Posterior vena cava (tissue), 2 donors: ENCODE measurements around the gene SLC23A3. TPM values are rescaled to one million over a fixed set of nuclear protein-coding genes. Genes with fewer than 3 reads are reported as not detected.

Source experiments
- DNase-seq: peaks from one replicate; pipeline ENCODE4 v3.0.0-alpha.2; 2020; ENCODE audit warnings: low spot score
- intact Hi-C, 2 donors: fragments of 100-400 bp; cut with DNase I; formaldehyde crosslinking; loops; one replicate each; pipeline versions ENCODE4 v1.14.1 to v1.14.2; 2022 to 2023
- total RNA-seq, 2 donors: library from RNA; stranded (reverse); fragmentation: NEBNext Ultra II Directional; extraction: Animal tissue kit (Norgen Biotek cat#: 25700); gene quantifications; one replicate each; pipeline ENCODE4 v1.2.1, GENCODE V29; 2021
- donor health status: DM: yes; HTN: yes; CAD: no.
- donor health status: DM: yes; HTN: yes; CAD: no.

The SLC23A3 gene
- total RNA-seq, 2 donors from 2014 or later, result 0.71 to 2.1 TPM

GRCh38 chr2:219161097-219161496 is 8.7 kb downstream of the SLC23A3 start:
- intact Hi-C loops, result loop anchor here (5.0 to 10.0 kb wide), 2 partner anchors 136 to 224 kb away; partner anchors contain the start of gene DNPEP (in 1 of the 2)
- DNase-seq, result no peak

GRCh38 chr2:219160186-219161017 is 9.4 kb downstream of the SLC23A3 start, which contains the start of gene NHEJ1:
Gene NHEJ1 (minus strand): TSS chr2:219160815. CDS start chr2:219158362, 2,453 bp downstream.
- intact Hi-C loops, result loop anchor here (5.0 to 10.0 kb wide), 2 partner anchors 137 to 224 kb away; partner anchors contain the start of gene DNPEP (in 1 of the 2)
- DNase-seq, result peak; percentile 99

DNA sequence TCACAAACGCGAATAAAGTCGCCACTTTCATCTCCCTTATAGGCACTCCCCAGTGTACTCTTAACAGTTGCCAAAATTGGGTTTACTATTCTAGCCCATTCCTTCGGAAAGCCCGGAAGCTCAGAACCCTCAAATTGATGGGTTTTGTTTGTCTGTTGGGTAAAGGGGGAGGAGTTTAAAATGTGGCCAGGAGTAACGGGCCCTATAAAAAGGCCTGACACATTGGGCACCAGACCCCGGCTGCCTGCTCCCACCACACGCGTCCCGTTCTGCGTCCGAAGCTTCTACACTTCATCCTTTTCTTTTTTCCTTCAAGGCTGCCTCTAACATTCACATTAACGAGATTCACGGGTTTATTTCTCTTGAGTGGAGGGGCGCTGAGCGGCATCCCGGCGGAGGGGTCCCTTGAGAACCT is 10.1 kb downstream of the SLC23A3 start:
- intact Hi-C loops, result loop anchor here (5.0 to 10.0 kb wide), 2 partner anchors 138 to 225 kb away; partner anchors contain the start of gene DNPEP (in 1 of the 2)
- DNase-seq, result no peak

DNA sequence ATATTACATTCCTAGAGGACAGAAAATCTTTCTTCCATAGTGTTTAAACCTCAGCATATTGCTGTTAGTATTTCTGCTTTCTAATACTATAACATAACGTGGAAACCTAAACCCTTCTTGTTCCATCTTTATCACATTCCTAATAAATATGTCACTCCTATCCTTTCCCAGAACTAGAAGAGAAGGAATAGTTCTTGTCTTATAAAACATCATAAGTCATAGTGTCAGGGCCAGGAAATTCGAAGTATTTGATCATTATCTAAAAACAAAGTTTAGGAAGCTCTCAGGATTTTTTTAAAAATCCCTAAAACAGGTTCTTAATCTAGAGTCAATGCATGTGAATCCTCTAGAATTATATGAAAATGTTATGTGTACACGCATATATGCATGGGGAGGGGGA is 11.2 kb downstream of the SLC23A3 start:
- intact Hi-C loops, result no loop called here
- DNase-seq, result no peak

DNA sequence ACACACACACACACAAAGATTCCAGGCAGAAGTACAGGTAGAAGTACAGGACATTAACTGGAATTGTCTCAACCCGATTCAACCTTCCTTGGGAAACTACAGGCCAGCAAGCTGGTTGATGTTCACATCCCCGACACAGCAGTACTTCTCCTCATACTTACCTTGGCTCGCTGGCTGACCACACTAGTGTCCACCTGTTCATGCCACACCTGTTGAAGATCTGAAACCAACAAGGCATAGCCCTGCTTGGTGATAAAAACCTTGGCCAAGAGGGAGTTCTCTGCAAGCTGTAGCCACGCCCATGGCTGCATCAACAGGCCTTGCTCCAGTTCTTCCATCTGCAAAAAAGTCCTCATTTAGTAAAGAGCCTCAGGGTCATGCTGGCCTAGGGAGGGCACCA is 11.8 kb downstream of the SLC23A3 start:
- intact Hi-C loops, result no loop called here
- no peak for DNase-seq

- intact Hi-C loops, result no loop called here
- no peak for DNase-seq
These were observed 12.4 kb downstream of the SLC23A3 start for GRCh38 chr2:219157396-219157795.

DNA sequence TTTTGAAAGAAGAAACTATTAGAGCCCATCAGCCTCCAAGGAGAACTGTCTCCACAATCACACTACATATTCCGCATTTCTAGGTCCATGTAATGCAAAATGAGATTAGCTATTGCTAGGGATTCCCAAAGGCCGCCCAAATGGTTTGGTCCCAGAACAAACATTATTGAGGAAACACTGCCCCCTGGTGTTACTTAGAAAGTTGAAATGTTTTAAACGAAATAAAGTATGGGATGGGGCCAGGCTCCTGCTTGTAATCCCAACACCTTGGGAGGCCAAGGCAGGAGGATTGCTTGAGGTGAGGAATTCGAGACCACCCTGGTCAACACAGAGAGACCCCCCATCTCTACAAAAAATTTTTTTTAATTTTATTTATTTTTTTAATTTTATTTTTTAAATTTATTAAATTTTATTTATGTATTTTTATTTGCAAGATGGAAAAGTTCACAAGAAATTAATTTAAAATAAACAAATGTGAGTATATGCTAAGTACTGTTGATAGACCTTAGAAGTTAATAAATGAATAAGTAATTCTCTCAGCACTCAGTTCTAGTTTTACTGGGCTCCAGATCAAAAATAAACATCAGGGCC is 14.7 kb downstream of the SLC23A3 start:
- no peak for DNase-seq
- intact Hi-C loops, result no loop called here

GRCh38 chr2:219149667-219150066 is 20.2 kb downstream of the SLC23A3 start:
- intact Hi-C loops, result no loop called here
- no peak for DNase-seq

DNA sequence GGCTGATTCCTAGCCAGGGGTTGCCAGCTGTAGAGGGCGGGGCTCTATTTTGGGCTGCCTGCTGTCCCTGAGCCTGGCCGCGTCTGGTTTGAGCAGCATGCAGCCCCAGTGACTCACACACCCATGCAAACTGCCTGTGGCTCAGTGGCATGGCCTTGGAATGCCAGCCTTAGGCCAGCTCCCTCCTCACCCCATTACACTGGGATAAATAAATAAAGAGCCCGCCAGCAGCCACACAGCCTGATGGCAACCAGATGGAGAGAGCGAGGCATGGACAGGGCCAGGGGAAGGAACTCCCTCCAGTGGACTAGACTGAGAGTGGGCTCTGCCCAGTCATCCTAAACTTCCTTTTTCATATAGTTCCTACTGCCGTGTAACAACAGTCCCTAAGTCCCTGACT is 27.5 kb downstream of the SLC23A3 start:
- no peak for DNase-seq
- intact Hi-C loops, result no loop called here

DNA sequence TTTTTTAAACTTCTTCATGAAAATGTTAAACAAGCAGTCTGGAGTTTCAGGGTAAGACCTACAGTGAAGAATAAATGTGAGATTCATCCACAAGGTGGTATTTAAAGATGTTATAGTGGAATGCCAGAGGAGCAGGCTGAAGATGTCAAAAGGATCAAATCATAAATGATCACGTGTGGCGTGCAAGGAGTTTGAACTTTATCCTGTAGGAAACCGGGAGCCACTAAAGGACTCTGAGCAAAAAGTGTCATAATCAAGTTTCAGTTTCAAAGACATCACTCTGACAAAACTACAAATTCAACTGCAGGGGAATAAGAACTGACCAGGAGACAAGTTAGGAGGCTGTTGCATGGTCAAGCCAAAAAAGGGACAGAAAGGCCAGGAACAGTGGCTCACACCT is 29.1 kb downstream of the SLC23A3 start:
- intact Hi-C loops, result no loop called here
- DNase-seq, result no peak

DNA sequence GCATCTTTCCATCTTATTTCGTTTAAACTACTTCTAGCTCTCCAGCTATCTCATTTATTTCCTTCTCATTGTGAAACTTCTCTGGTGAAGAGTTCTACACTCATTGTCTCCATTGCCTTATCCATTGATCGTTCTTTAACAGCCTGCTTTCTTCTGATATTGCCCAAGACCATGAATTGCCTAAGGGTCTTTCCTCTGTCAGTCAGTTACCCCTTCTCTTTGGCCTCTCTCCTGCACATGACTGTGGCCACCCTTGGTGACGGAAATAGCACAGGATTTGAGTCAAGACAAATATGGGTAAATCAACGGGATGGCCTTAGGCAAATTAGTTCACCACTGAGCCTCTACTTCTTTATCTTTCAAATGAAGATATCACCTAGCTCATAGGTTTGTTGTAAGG is 35.9 kb downstream of the SLC23A3 start:
- intact Hi-C loops, result no loop called here
- DNase-seq, result no peak

DNA sequence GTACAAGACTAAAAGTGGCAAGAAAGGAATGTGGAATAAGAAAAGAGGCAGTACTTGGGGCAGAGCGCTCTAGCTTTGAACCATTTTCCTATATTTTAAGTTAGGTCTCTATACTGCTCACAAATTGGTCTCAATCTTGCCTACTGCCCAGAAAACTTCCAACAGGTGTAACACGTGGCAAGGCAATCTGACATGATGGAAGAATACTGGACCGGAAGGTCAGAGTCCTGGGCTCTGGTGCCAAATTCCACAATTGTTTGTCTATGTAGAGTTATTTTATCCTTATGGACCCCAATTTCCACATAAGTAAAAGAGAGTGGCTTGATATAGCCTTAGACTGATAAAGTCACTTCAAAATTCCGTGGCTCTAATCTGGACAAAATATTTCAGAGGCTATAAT is 38.1 kb downstream of the SLC23A3 start:
- DNase-seq, result no peak
- intact Hi-C loops, result no loop called here

- no peak for DNase-seq
These were observed 38.5 kb downstream of the SLC23A3 start for GRCh38 chr2:219131327-219131726.

DNA sequence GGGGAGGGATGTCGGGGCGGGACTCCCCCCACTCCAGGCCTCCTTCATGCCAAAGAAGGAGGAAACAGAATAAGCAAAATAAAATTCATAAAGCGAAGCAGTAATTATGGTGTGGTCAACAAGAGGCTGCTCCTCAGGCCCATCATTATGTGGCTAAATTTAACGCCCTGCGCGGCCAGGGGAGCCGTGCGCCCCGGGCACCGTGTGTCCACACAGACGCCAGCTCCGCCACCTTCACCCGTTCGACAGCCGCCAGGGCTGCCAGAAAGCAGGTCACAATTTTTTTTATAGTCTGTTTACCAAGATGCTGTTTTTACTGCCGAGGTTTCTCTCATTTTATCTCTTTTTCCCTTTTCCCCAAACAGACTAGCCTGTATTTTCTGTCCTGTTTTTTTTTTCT is 40.2 kb downstream of the SLC23A3 start:
- no peak for DNase-seq
- intact Hi-C loops, result no loop called here

More at GRCh38 chr2:219131327-219131726, 38.5 kb downstream of the SLC23A3 start:
- intact Hi-C loops, result no loop called here

GRCh38 chr2:219128396-219128795 is 41.4 kb downstream of the SLC23A3 start:
- DNase-seq, result no peak
- intact Hi-C loops, result no loop called here

DNA sequence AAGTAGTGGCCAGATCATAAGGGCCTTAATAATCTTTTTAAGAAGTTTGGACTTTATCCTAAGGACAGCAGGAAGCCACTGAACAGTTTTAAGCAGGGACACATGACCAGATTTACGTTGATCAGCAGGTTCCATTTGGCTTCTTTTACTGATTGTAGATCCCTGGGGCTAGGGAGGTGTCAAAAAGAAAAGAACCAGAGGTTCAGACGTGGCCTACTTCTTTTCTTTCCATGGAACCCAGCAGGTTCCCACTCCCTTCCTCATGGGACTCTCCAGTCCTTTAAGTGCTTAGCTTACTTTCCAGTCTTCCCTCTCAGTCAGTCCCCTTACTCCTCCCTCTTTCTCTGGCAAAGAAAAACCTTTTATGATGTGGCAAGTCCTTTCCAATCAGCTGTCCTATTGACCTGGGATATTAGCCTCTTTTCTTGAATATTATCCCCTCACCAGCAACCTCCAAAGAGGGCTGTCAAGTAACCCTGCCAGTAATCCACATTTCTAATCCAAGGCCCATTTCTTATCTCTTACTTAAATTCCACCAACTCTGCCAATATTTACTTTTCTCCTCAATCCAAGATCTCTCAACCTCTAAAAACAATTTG is 42.7 kb downstream of the SLC23A3 start:
- intact Hi-C loops, result no loop called here
- no peak for DNase-seq

DNA sequence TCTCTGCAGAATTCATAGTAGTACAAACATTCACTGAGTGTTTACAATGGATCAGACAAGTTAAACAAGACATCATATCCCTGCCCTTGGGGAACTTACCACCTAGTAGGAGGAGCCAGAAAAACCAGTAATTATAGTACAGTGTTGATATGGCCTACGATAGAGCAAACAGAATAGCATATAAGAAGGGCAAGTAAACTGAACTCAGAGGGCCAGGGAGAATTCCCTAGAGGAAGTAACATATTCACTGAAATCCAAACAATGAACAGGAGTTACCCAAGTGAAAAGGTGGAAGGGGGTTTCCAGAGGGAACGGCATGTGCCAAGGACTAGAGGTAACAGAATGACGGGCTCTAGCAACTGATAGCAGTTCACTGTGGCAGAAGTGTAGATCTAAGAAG is 43.3 kb downstream of the SLC23A3 start:
- intact Hi-C loops, result no loop called here
- DNase-seq, result no peak

- DNase-seq, result no peak
- intact Hi-C loops, result no loop called here
These were observed 44.0 kb downstream of the SLC23A3 start for GRCh38 chr2:219125886-219126270.

GRCh38 chr2:219125225-219125885 is 44.5 kb downstream of the SLC23A3 start:
- DNase-seq, result no peak
- intact Hi-C loops, result no loop called here
